NT2/D1 (cell line): ENCODE results near the gene RFX6.

ENCODE experiments used
- SUZ12 ChIP-seq: IDR thresholded peaks from 2 replicates; pipeline ENCODE4 v1.6.1; 2011; ENCODE audit not compliant: insufficient read length, insufficient read depth; ENCODE audit errors: extremely low read depth
- YY1 ChIP-seq: IDR thresholded peaks from 2 replicates; pipeline ENCODE4 v1.6.1; 2011; ENCODE audit not compliant: insufficient read length, insufficient read depth
- ZNF274 ChIP-seq: IDR thresholded peaks from 2 replicates; pipeline ENCODE4 v1.6.1; 2011; ENCODE audit warnings: mild to moderate bottlenecking, low read depth, low read length

DNA sequence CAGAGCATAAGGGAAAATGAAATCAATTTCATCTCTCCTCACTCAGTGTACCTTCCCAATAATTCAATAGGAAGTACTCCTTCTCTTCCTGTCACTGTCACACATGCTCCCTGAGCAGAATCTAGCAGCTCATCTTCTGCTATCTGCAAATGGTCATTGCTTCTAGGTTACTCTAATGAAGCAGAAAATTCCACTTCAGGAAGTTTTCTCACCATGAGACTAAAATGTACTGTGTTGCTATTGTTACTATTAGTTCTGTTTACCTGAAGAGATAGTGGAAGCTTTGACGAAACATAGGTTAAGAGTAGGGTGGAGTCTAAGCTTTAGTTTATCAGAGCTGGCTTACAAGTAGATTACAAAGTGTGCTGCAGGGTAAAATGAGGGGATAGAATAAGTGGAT, 52.8 kb downstream of the RFX6 start:
- no peak for TF ChIP-seq YY1
- no peak for TF ChIP-seq ZNF274
- TF ChIP-seq SUZ12 = no peak
